ENCODE measurements around the gene SCP2.
A peak's percentile ranks its signal among the peaks of the same experiment; 100 is the strongest.
"Not testable (repeated sequence)": the region's sequence is repeated elsewhere in the genome, so short reads cannot be mapped to it uniquely, and the experiment has no call there.

The SCP2 gene

DNA sequence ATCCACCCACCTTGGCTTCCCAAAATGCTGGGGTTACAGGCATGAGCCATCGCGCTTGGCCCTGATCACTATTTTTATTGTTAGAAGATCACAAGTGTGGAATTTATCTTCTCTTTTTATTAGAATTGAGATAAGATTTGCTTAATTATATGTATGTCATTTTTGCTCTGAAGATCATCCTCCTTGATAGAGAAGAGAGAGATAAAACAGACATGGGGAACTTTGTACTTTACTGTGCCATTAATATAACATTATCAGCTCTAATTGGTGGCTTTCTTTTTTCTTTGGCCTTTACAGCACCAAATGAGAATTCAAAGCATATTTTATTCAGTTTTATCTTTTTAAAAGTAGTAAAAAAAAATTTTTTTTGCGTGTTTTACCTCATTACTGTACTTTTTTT lies 46.8 kb downstream of the SCP2 start:
- no peak for DNase-seq (ENCODE audit: low spot score)

DNA sequence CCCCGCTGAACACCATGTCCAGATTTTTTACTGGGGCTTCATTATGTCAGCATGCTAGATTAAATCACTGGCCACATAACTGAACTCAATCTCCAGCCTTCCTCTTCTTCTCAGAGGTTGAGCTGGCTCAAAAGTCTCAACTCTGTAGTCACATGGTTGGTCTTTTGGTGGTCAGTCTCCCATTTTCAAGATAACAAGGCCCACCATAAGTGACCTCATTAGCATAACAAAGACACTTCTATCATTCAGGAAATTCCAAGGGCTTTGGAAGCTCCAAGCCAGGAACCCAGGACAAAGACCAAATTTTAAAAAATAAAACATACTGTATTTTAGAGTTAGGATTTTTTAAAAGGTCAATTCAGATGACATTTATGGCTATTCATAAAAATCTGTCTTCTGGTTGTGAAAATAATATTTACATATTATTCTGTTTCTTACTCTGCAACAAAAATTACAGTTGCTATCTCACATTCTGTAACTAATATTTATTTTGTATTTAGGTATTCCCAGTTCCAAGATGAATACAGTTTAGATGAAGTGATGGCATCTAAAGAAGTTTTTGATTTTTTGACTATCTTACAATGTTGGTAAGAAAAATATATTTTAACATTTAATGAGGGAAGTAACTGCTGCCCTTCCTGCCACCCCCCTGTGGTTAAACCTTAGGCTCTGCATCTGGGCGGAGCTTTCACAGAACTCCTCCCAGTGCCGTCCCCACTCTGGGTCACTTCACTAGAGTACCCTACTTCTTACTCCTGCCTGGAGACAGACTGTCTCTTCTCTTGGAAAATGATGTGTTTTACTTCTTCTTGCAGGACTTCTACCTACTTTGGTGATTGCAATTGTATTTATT lies 49.3 kb downstream of the SCP2 start:
- peak; percentile 26 for DNase-seq (ENCODE audit: low spot score)

DNA sequence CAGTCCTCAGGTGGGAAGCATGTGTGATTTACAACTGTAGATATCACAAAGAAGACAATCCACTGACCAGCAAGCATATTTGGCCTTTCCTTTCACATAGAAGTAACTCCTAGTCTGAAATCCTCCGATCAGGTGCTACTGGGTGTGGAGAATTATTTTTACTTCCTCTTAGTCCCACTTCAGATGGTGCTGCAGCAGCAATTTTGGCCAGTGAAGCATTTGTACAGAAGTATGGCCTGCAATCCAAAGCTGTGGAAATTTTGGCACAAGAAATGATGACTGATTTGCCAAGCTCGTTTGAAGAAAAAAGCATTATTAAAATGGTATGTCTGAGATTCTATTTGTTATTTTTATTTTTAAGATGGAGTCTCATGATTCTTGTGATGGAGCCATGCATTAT lies 51.0 kb downstream of the SCP2 start:
- DNase-seq (ENCODE audit: low spot score) = no peak

DNA sequence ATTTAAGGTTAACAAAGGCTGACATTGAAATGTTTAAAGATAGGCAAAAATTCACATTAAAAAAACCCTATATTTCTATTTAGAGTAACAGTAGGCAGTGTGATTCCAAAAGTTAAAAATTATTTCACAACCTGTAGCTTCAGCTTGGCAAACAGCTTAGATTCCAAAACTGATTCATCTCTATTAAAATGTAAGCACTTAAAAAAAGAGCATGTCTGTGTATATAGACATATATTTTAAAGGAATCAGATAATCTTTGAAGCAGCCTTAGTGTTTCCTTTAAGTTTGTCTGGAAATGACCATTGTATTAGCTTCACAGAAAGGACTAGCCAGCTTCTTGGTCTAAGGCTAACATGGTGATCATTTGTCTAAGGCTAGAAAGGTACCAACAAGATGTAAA lies 65.7 kb downstream of the SCP2 start:
- DNase-seq (ENCODE audit: low spot score) = not testable (repeated sequence)

DNA sequence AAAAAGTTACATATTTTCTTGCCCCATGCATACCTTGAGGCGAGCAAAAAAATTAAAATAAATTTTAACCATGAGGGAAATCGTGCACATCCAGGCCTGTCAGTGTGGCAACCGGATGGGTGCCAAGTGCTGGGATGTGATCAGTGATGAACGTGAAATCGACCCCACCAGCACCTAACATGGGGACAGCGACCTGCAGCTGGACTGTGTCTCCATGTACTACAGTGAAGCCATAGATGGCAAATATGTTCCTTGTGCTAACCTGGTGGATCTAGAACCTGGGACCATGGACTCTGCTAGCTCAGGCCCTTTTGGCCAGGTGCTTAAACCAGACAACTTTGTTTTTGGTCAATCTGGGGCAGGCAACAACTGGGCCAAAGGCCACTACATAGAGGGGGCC lies 67.6 kb downstream of the SCP2 start:
- no peak for DNase-seq (ENCODE audit: low spot score)

DNA sequence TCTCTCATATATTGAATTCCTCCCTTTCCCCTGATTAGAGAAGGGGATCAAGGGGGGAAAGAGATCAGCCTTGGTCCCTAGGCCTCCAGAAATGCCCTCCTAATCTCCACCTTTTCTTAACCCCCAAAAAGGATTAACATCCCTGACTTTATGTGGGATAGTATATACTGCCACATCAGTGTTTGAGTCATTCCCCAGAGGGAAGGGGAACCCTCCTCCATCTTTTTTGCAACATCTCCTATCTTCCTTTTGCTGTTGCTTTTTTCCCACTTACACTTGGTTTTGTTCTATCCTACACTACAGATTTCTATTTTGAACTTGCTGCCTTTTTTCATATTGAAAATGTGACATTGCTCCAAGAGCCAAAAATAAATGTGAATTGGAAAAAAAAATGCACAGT lies 69.6 kb downstream of the SCP2 start:
- DNase-seq (ENCODE audit: low spot score) = no peak

DNA sequence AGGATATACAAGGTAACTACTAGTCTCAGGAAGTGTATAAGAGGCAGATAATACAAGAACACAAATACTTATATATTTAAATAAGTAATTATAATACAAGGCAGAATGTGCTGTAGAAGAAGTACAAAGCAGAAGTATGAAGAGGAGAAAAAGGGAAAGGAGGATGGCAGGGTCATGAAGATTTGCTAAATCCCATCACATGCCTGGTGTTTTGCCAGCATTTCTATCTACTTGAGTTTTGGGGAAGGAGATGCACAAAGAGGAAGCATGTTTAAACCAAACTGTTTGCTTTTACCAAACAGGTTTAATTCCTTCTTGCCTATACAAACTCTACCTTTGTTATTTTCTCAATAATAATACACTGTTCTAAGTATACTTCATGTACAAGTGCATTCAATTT lies 74.1 kb downstream of the SCP2 start:
- DNase-seq (ENCODE audit: low spot score) = no peak

DNA sequence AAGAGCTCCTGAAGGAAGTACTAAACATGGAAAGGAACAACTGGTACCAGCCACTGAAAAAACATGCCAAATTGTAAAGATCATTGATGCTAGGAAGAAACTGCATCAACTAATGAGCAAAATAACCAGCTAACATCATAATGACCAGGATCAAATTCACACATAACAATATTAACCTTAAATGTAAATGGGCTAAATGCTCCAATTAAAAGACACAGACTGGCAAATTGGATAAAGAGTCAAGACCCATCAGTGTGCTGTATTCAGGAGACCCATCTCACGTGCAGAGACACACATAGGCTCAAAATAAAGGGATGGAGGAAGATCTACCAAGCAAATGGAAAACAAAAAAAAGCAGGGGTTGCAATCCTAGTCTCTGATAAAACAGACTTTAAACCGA lies 79.5 kb downstream of the SCP2 start:
- DNase-seq (ENCODE audit: low spot score) = not testable (repeated sequence)

DNA sequence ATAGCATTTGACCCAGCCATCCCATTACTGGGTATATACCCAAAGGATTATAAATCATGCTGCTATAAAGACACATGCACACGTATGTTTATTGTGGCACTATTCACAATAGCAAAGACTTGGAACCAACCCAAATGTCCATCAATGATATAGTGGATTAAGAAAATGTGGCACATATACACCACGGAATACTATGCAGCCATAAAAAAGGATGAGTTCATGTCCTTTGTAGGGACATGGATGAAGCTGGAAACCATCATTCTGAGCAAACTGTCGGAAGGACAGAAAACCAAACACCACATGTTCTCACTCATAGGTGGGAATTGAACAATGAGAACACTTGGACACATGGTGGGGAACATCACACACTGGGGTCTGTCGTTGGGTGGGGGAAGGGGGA lies 83.2 kb downstream of the SCP2 start:
- not testable (repeated sequence) for DNase-seq (ENCODE audit: low spot score)

DNA sequence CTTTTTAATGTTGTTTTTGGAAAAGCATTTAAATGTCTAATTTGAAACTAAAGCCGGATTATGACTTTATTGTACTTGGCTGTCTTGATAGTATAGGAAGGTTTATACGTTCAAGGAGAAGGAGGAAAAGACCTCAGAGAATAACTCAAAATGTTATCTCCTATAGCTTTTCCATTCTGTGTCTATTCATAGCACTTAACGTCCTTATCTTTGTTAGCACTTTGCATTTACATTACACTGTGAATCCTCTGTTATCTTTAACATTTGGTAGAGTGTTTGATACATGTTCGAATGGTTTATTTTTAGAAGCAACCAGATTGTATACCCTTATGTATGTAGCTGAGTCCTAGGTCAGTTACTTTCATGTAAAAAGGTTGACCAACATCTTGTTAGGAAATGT lies 84.1 kb downstream of the SCP2 start:
- no peak for DNase-seq (ENCODE audit: low spot score)

DNA sequence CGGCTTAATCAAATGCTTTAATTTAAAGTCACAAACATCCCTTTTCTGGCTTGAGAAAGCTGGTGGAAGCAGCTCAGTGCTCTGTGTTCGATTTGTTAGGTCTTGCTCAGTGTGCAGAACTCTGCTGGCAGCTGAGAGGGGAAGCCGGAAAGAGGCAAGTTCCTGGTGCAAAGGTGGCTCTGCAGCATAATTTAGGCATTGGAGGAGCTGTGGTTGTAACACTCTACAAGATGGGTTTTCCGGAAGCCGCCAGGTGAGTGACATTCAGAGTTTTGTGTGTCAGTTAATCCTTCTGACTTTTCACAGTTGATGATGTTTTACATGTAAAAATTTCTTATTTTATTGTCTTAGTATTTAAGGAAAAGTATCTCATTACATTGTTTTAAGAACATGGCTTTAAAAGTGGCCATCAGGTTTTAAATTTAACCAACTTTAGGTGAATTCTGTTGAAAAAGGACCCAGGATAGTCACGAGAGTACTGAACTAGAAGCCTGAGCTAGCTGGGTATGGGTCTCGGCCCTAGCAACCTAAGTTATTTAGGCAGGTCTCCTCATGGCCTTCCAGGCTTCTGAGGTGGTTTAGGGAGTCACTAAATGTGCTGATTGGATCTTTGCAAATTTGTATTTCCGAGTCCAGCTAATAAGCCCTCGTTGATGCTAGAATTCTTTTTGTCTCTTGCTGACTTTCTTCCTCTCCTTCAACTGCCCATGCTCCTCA lies 87.9 kb downstream of the SCP2 start:
- peak; percentile 92 for DNase-seq (ENCODE audit: low spot score)

DNA sequence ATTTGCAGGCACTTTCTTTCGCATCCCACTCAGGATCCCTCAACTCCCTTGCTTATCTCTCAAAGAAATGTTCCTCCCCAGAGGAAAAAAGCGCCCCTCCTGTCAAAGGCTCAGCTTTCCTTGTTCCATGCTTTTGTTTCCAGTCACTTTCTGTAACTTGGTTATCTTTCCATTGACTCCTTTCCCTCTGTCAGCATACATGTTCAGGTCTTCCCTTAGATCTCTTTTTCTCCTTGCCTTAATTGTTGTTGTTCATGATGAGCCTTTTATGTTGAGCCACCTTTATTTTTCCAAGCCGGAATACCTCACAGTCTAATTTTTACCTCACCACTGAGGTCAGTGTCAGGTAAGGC lies 88.4 kb downstream of the SCP2 start:
- DNase-seq (ENCODE audit: low spot score) = no peak

DNA sequence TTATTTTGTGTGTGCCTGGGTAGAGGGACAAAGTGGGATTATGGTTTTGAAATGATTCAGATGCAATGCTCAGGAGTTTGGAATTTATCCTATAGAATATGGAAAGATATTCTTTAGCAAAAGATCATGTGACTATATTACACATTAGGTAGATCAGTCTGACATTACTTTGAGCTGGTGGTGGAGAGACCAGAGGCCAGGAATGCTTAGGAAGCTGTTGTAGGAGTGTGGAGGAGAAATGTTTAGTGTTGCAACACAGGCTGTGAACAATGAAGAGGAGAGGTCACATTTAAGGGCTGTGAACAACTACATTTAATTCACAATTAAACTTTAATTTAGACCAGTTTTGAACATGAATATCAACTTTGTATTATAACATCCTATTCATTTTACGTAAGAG lies 89.6 kb downstream of the SCP2 start:
- no peak for DNase-seq (ENCODE audit: low spot score)

DNA sequence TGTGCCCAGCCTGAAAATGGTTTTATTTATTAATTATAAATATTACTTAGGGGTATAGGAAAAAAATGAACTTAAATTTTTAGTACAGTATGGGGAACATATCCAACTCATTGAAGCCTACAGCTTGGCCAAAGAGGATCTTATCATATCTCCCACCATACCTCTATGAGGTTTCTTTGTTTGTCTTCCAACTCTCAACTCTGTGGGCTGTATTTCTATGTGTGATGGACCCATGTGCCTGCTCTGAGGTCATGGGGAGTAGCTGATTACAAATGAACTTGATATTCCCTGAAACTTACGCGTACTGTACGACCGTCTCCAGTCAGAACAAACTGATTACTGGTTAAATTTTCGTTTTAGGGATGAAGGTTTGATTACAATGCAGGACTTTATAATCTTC lies 93.5 kb downstream of the SCP2 start:
- DNase-seq (ENCODE audit: low spot score) = no peak

DNA sequence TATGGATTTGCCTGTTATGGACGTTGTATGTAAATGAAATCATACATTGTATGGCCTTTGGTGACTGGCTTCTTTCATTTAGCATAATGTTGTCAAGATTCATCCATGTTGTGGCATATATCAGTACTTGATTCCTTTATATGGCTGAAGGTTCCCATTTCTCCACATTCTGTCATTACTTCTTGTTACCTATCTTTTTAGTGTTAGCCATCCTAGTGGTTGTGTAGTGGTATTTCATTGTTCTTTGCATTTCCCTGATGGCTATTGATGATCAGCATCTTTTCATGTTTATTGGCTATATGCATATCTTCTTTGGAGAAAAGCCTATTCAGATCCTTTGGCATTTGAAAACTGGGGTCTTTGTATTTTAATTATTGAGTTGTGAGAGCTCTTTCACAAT lies 95.1 kb downstream of the SCP2 start:
- DNase-seq (ENCODE audit: low spot score) = no peak

DNA sequence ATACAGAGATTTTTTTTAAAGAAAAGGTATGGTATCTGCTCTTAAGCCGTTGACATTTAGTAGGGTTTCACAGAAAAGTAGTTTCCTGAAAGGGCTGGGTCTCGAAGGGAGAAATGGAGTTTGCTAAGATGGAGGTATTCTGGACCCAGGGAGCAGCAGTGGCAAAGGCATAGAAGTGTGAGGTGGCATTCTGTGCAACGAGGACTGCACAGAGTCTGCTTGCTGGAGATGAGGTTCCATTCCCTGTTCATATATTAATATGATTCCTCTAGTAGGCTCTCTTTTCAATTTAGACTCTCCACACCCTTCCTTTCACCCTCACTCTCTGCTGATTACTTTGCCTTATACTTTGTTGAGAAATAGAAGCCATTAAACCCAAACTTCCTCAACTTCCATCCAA lies 96.5 kb downstream of the SCP2 start:
- no peak for DNase-seq (ENCODE audit: low spot score)

DNA sequence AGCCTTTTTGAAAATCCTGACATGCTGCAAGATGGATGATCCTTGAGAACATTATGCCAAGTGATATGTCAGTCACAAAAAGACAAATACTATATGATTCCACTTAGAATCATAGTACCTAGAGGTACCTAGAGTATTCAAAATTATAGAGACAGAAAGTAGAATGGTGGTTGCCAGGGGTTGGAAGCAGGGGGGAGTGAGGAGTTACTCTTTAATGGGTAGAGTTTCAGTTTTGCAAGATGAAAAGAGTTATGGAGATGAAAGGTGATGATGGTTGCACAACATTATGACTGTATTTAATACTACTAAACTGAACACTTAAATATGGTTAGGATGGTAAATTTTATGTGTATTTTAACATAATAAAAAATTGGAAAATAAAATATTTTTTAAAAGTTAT lies 97.0 kb downstream of the SCP2 start:
- no peak for DNase-seq (ENCODE audit: low spot score)

DNA sequence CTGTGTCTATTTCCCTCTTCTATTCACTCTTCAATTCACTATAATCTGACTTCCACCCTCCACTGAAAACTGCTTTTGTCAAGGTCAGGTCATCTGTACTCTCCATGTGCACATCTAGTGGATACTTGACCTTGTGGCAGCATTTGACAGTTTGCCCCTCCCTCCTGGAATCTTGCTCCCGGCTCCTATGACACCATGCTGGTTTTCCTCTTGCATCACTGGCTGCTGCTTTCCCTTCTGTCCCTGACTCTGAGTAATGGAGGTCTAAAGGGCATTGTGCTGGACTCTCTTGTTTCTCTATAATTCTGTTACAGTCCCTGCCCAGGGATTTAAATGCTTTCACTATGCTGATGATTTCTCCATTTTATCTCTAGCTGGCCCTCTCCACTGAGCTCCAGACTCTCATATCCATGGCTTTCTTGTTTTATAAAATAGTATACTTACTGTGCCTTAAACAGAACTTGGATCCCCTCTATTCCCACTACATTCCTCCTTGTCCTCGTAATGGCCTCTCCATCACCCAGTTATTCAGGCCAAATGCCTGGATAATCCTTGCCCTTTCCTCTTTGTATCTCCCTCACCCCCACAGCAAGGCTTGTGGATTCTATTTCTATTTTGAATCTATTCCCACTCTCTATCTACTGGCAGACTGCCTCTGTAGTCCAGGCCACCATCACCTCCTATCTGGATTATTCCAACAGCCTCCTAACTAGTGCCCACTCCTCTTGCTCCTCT lies 98.1 kb downstream of the SCP2 start:
- no peak for DNase-seq (ENCODE audit: low spot score)

DNA sequence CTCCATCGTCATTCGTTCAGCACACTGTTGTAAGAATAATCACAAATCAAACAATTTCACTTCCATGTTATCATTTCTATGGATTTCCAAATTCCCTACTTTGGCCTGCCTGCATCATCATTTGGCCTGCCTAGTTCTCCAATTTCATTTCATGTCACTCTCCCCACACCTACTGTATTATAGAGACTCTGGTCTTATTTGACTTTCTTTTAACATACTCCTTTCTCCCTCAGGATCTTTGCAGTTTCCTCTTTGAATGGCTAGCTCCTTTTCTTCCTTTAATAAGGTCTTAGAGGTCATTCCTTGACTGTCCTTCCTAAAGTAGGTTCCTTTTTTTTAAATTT lies 98.7 kb downstream of the SCP2 start:
- no peak for DNase-seq (ENCODE audit: low spot score)

DNA sequence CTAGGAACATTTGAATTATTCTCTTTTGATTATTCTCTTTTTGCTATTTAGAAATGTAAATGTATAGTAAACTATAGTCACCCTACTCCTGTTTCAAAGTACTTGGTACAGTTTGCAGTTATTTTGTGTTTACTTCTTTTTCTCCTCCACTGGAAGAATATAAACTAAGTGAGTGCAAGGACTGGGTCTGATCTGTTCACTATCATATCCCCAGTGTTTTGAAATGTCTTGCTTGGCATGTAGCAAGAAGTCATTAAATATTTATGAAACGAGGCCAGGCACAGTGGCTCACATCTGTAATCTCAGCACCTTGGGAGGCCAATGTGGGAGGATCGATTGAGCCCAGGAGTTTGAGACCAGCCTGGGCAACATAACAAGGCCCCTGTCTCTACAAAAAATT lies 99.2 kb downstream of the SCP2 start:
- no peak for DNase-seq (ENCODE audit: low spot score)

DNA sequence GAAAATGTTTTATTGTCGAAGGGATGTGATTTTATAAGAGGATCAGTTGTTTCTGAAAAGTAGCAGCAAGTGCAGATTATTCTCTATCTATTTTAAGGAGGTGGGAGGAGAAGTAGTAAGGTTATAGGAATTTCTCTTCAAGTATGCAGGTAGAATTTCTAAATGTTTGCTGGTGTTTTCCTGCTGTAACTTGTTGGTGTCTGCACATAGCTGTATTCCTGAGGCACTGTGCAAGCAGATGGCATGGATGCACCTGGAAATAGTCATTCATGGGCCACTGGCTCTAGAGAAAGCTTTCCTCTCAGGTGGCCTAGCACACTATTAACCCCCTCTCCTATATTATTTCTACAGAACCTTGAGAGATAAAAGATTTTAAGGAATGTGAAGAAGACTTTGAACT lies 104.7 kb downstream of the SCP2 start:
- no peak for DNase-seq (ENCODE audit: low spot score)

DNA sequence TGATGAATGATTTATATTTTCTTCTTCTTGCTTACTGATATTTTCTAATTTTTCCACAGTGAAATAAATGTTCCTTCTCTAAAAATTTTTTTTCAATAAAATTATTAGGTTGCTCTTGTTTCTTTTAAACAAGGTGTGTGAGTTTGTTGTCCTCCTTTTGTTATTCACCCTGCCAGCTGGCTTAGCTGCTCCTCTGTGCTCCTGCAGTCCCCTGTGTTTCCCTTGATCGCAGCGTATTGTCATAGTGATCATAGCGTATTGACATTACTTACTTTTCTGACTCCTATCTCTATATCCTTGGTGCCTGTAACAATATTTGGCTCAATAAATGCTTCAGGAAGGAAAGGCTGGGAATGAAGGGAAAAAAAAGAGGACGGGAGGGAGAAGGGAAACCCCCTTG lies 110.1 kb downstream of the SCP2 start:
- no peak for DNase-seq (ENCODE audit: low spot score)

DNA sequence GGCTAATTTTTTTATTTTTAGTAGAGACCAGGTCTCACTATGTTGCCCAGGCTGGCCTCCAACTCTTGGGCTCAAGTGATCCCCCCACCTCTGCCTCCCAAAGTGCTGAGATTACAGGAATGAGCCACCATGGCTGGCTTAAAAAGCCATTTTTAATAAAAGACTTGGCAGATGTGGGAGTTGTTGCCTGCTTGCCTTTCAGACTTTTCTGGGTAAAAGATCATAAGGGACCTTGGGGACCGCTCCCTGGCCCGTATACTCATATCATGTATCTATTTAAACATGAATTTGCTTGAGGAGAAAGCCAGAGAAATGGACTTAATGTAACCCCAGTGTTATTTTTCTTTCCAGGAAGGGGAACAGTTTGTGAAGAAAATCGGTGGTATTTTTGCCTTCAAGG lies 111.5 kb downstream of the SCP2 start:
- DNase-seq (ENCODE audit: low spot score) = no peak

Measured in NAMALWA (cell line).